NCI-H510A (cell line): ENCODE results near the gene ZNF567.

ENCODE experiments used
- DNase-seq: peaks from one replicate; lab custom pipeline; 2025; lab: John Stamatoyannopoulos, UW

ZNF567 gene

DNA sequence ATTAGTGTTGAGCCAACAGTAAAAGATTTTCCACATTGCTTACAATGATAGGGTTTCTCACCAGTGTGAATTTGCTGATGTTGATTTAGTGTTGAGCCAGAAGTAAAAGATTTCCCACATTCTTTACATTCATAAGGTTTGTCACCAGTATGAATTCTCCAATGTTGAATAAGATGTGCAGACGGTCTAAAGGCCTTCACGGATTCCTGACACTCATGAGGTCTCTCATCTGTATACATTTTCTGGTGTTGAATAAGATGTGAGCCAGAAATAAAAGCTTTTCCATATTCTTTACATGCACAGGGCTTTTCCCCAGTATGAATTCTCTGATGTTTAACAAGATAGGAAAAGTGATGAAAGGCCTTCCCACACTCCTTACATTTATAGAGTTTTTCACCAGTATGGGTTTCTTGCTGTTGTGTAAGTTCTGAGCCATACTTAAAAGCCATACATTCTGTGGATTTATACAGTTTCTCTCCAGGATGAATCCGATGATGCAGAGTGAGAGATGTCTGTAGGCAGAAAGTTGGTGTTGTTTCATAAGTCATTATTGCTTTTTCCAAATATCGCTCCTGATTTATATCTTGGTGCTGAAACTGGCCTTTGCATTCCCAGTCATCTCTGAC is 62.8 kb downstream of the ZNF567 start:
- no peak for DNase-seq
